Mucosa of stomach (tissue), 1 donor: ENCODE measurements around the gene WDR45B.

ENCODE experiments used
- H3K27me3 ChIP-seq: one replicate; pipeline ENCODE4 v1.7.0; 2013; ENCODE audit warnings: mild to moderate bottlenecking, low read length; ENCODE audit not compliant: control insufficient read depth, insufficient read depth
- H3K36me3 ChIP-seq: one replicate; pipeline ENCODE4 v1.7.0; 2013; ENCODE audit warnings: low read length; ENCODE audit not compliant: control insufficient read depth, insufficient read depth
- H3K4me1 ChIP-seq: one replicate; pipeline ENCODE4 v1.7.0; 2013; ENCODE audit warnings: mild to moderate bottlenecking, low read length; ENCODE audit not compliant: control insufficient read depth, insufficient read depth
- H3K4me3 ChIP-seq: one replicate; pipeline ENCODE4 v1.7.0; 2013; ENCODE audit warnings: low read length
- H3K9ac ChIP-seq: one replicate; pipeline ENCODE4 v1.7.0; 2013; ENCODE audit warnings: mild to moderate bottlenecking, low read length, moderate library complexity
- H3K9me3 ChIP-seq: one replicate; pipeline ENCODE4 v1.7.0; 2013; ENCODE audit warnings: mild to moderate bottlenecking, low read length, moderate library complexity; ENCODE audit not compliant: control insufficient read depth
- donor health status: Pancreatic carcinoma.

WDR45B gene

DNA sequence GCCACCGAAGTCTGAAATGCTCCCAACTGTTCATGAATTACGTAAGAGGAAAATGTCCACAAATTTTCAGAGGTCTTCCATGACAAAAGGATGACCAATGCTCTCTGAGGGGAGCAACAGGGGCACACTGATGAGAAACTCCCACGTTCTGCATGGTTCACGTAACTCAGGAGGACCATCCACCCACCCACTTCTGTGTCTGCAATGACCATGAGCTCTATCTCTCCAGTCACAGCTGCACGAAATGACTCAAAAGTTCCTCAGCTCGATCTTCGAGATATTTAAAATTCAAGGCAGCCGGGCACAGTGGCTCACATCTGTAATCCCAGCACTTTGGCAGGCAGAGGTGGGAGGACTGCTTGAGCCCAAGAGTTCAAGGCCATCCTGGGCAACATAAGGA, 15.8 kb downstream of the WDR45B start:
- H3K27me3 ChIP-seq, result no peaks in the 10 kb centered on the region
- H3K9ac ChIP-seq, result no peak overlapping the region
- H3K4me3 ChIP-seq, result no peak overlapping the region
- H3K36me3 ChIP-seq, result no peaks in the 10 kb centered on the region
- peaks cover 23% of the 10 kb centered on the region for H3K4me1 ChIP-seq
- H3K9me3 ChIP-seq, result peaks cover 6% of the 10 kb centered on the region

DNA sequence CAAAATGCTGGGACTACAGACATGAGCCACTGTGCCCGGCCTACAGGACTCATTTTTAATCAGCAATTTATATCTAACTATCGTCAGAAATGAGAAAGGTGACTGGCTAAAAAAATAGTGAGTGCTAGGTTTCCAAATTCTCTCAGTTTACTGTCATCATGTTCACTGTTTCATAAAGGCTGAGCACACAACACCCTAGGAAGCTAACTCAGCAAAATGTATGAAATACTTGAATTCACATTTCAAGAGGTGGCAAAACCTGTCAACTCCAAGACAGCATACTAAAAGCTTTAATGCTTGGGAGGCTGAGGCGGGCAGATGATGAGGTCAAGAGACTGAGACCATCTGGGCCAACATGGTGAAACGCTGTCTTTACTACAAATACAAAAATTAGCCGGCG, 16.7 kb downstream of the WDR45B start:
- no peak overlapping the region for H3K4me3 ChIP-seq
- H3K9me3 ChIP-seq, result no peaks in the 10 kb centered on the region
- H3K36me3 ChIP-seq, result no peaks in the 10 kb centered on the region
- H3K9ac ChIP-seq, result no peak overlapping the region
- H3K4me1 ChIP-seq, result peaks cover 19% of the 10 kb centered on the region
- H3K27me3 ChIP-seq, result no peaks in the 10 kb centered on the region

DNA sequence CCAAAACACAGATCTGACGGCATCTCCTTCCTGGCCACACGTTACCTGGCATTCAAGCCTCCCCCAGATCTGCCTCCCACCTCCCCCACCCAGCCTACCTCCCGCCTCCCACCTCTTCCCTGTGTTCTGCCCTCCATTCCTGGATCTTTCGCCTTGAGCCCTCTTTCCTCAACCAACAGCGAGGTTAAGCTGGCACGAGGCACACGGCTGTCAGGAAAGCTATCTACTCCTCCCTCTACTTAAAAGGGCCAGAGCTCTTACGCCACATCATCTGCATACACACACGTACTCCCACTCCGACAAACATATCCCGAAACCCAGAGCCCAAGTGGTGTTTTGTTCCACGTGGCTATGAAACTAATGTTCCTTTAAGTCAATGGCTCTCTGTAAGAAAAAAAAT, 18.0 kb downstream of the WDR45B start:
- H3K9ac ChIP-seq, result no peak overlapping the region
- H3K27me3 ChIP-seq, result no peaks in the 10 kb centered on the region
- H3K4me1 ChIP-seq, result peaks cover 9% of the 10 kb centered on the region
- no peaks in the 10 kb centered on the region for H3K9me3 ChIP-seq
- H3K4me3 ChIP-seq, result no peak overlapping the region
- no peaks in the 10 kb centered on the region for H3K36me3 ChIP-seq

DNA sequence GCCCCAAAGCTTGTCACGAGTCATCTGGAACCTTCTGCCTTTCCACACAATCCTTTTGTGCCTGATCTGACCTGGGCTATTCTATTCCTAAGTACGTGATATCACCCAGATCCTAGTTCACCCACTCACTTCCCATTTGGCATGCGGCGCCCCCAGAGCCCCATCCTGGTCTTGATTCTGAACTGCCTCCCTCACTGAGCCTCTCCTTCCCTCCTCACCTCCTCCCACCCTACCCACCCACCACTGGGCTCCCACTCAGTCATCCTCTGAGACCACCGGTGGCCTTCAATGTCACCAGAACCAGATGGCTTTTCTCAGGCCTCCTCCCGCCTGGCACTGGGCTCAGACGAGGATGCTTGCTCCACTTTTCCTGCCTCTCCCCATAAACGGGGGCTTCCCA, 18.5 kb downstream of the WDR45B start:
- Histone ChIP-seq H3K9ac (no peak overlapping the region), H3K27me3 (no peaks in the 10 kb centered on the region), H3K4me1 (peaks cover 9% of the 10 kb centered on the region), H3K9me3 (no peaks in the 10 kb centered on the region), H3K36me3 (no peaks in the 10 kb centered on the region), H3K4me3 (no peak overlapping the region)

DNA sequence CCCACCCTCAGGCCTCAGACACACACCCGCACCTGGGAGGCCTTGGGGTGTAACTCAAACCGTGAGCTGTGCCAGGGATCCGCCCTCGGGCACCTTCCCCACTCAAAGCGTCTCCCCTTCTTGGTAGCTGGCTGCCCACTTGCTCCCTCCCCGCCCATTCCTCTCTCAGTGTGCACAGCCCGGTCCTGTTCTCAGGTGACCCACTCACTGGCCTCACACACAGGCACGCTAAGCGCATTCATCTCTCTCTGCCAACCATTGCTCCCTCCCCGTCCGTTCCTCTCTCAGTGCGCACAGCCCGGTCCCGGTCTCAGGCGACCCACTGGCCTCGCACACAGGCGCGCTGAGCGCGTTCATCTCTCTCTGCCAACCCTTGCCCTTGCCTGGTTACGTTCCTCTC, 20.8 kb downstream of the WDR45B start:
- no peaks in the 10 kb centered on the region for H3K36me3 ChIP-seq
- H3K4me1 ChIP-seq, result peaks cover 6% of the 10 kb centered on the region
- H3K9ac ChIP-seq, result no peak overlapping the region
- no peaks in the 10 kb centered on the region for H3K9me3 ChIP-seq
- no peaks in the 10 kb centered on the region for H3K27me3 ChIP-seq
- H3K4me3 ChIP-seq, result no peak overlapping the region

DNA sequence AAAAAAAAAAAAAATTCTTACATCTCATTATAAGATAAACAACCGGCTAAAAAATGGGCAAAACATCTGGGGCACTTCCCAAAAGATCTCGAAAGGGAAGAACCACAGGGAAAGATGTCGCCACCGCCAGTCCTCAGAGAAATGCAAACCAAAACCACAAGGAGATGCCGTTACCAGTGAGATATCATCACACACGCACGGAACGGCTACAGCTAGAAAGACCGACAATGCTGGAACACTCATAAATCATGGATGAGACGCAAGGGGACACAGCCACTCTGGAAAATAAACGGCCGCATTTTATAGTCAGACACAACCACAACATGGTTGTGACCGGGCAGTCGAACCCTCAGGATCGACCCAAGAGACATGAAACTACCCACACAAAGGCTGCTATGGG, 24.5 kb downstream of the WDR45B start:
- Histone ChIP-seq H3K4me3 (no peak overlapping the region), H3K9me3 (no peaks in the 10 kb centered on the region), H3K4me1 (peaks cover 6% of the 10 kb centered on the region), H3K36me3 (peaks cover 5% of the 10 kb centered on the region), H3K9ac (no peak overlapping the region), H3K27me3 (no peaks in the 10 kb centered on the region)

DNA sequence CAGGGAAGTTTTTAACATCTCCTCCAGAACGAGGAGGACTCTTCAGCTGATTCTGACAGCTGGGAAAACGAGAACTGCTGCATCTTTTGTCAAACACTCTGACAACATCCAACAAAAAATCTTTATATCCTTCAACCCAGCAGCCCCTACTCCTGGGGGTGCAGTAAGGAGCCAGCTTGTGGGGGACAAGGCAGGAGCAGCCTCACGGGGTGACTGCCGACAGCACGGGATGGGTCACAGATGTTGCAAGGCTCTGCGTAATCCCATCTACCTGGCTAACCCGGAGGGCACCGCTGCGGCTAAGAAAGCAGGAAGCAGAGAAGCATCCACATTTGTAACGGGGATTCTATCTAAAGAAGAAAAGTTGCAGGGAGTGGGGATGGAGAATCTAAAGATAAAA, 28.6 kb downstream of the WDR45B start:
- no peaks in the 10 kb centered on the region for H3K27me3 ChIP-seq
- H3K36me3 ChIP-seq, result peaks cover 14% of the 10 kb centered on the region
- no peak overlapping the region for H3K9ac ChIP-seq

DNA sequence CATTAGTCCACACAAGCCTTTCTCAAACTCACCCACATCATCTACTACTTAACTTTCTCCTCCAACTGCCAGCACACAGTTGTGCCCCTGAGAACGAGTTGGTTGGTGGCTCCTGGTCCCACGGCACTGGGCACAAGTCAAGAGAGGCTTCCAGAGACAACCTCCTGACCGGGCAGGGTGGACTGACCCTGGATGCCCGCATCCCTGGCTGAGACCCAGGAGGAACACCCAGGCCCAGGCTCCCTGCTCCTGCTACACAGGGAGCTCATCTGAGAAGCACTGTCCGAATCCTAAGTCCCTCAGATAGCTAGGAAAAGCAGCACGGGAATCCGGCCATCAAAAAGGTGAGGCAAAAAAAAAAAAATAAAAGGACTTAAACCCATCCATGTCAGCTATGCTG, 29.0 kb downstream of the WDR45B start:
- peaks cover 14% of the 10 kb centered on the region for H3K36me3 ChIP-seq
- no peak overlapping the region for H3K4me3 ChIP-seq
- no peak overlapping the region for H3K9ac ChIP-seq
- no peaks in the 10 kb centered on the region for H3K9me3 ChIP-seq
- no peaks in the 10 kb centered on the region for H3K4me1 ChIP-seq
- no peaks in the 10 kb centered on the region for H3K27me3 ChIP-seq

More for the DNA sequence above, 28.6 kb downstream of the WDR45B start:
- H3K4me1 ChIP-seq, result no peaks in the 10 kb centered on the region
- H3K4me3 ChIP-seq, result no peak overlapping the region
- no peaks in the 10 kb centered on the region for H3K9me3 ChIP-seq

DNA sequence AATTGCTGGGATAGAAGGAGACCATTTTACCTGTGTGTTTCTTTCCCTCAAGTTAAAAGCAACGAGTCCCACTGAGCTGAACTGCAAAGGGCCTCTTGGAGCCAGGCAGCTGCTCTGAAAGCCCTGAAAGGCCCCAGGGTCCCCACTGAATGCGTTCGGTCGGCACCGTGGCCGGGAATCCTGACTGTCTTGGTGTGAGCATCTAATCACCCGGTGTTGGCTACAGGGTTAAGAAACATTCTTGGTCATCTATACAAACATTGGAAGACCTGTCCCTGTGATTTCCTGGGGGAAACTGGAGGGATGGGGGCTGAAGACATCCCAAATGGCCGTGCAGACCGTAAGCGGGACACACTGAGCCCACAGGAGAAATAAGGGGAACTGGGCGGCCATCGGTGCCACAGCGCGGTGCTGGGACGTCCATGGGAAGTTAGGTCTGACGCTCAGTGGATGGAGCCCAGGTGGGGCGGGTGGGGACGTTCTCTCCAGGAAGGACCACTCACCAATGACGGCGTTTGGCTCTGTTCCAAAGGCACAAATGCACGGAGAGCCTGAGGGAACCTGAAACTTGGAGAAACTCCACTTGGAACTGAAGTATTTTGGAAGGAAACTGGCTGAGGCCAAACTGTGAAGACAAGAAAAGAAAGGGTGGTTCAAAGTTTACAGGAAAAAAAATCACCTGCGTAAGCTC, 32.1 kb downstream of the WDR45B start:
- H3K36me3 ChIP-seq, result peaks cover 10% of the 10 kb centered on the region
- H3K4me3 ChIP-seq, result no peak overlapping the region
- H3K9ac ChIP-seq, result no peak overlapping the region
- H3K9me3 ChIP-seq, result no peaks in the 10 kb centered on the region
- no peaks in the 10 kb centered on the region for H3K4me1 ChIP-seq
- no peaks in the 10 kb centered on the region for H3K27me3 ChIP-seq

DNA sequence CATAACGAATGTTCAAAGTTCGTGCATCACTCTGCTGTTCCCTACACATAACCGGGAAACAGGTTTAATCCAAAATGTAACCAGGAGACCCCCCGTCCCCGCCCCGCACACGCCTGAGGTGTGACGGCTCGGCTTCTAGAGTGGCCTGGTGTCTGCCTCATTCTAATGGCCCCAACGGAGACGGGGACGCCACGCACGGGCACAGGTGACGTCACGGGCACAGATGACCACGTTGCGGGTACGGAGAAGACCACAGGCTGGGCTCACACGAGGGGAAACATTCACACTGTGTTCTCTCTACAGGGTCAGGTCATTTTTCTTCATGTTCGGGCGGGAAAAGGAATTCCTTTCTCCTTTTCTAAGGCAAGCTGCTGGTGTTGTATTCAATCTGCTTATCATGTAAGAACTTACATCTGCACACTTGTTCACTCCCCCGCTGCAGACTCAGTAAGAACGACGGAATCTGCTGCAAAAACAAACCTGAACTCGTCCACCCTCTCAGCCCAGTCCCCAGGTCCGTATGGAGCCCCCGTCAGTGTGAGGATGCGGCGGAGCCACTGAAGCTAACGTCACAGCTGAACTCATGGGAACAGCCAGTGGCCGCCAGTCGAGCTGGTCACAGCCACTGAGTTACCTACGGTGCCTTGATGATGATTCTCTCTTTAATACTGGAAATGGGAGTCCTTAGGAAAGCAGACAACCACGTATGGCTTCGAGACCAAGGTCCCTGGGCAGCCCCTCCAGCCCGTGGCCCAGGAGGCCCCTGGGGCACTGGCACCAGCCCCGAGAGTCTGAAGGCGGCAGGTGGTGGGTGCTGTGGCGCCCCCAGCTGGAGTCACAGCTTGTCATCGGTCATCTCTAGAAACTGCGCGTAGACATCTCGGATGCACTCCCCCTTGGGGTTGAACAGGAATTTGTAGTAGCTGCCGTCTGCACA, 32.9 kb downstream of the WDR45B start:
- no peaks in the 10 kb centered on the region for H3K9me3 ChIP-seq
- no peak overlapping the region for H3K4me3 ChIP-seq
- no peaks in the 10 kb centered on the region for H3K4me1 ChIP-seq
- no peaks in the 10 kb centered on the region for H3K27me3 ChIP-seq
- no peak overlapping the region for H3K9ac ChIP-seq
- H3K36me3 ChIP-seq, result peaks cover 15% of the 10 kb centered on the region

DNA sequence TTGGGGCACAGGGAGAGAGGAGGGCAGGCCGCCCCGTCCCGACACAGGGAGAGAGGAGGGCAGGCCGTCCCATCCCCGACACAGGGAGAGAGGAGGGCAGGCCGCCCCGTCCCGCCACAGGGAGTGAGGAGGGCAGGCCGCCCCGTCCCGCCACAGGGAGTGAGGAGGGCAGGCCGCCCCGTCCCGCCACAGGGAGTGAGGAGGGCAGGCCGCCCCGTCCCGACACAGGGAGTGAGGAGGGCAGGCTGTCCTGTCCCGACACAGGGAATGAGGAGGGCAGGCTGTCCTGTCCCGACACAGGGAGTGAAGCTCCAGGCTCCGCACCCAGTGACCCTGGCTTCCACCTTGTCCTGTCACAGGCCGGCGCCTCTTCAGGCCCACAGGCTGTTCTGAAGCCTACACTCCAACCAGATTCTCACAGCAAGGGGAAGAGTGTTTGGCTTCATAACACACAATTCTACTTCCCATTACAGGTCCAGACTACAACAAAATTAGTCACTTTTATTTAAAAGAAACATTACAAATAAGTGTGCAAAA, 34.1 kb downstream of the WDR45B start:
- Histone ChIP-seq H3K4me3 (no peak overlapping the region), H3K9me3 (no peaks in the 10 kb centered on the region), H3K9ac (no peak overlapping the region), H3K4me1 (no peaks in the 10 kb centered on the region), H3K36me3 (peaks cover 15% of the 10 kb centered on the region), H3K27me3 (no peaks in the 10 kb centered on the region)
